ENCODE results near the gene SFXN4.
A peak's percentile ranks its signal among the peaks of the same experiment; 100 is the strongest.

SFXN4 gene, protein sequence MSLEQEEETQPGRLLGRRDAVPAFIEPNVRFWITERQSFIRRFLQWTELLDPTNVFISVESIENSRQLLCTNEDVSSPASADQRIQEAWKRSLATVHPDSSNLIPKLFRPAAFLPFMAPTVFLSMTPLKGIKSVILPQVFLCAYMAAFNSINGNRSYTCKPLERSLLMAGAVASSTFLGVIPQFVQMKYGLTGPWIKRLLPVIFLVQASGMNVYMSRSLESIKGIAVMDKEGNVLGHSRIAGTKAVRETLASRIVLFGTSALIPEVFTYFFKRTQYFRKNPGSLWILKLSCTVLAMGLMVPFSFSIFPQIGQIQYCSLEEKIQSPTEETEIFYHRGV

DNA sequence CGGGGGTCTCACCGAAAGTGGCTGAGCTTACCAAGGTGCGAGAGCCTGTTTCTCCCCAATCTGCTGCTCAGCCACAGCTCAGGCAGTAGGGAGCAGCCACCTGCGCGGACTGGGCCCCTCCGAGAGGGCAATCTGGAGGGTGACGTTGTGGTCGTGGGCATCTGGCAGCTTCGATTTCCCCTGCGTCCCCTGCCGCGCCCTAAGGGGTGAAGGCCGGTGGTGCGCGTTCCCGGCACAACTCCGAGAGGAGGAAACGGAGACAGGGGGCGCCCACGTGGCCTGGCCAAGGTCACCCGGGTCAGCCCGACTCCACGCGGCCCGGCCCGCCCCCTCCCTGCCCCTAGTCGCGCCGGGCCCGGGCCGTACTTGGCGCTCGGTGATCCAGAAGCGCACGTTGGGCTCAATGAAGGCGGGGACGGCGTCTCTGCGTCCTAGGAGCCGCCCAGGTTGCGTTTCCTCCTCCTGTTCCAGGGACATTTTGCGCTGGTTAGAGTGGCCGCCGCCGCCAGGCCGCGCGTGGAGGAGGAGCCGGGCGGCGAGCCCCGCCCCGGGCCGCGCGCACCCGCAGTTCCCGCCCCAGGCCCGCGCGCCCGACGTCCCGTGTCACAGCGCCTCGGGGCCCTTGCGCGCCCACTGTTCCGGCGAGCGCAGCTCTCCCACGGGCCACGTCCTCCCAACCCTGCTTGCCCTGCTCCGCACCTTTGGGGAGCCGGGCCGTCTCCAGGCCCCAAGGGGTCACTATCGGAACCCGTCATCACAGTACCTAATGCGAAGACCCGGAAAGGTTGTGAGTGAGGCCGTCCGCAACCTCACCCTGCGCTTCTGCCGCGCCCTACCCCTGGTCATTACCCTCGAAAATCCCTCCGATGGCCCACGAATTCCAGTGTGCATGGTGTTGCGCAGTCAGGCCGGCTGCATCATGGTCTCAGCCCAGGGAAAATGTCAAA, at the start of gene SFXN4:
Gene SFXN4, minus strand, starts transcription at position 544 of the 947 bp plus-strand sequence. Its CDS starts 67 bp downstream, at position 477.
- peak; percentile 55 for DNase-seq (ENCODE audit: low read depth)
- TF ChIP-seq, protein P1, sequence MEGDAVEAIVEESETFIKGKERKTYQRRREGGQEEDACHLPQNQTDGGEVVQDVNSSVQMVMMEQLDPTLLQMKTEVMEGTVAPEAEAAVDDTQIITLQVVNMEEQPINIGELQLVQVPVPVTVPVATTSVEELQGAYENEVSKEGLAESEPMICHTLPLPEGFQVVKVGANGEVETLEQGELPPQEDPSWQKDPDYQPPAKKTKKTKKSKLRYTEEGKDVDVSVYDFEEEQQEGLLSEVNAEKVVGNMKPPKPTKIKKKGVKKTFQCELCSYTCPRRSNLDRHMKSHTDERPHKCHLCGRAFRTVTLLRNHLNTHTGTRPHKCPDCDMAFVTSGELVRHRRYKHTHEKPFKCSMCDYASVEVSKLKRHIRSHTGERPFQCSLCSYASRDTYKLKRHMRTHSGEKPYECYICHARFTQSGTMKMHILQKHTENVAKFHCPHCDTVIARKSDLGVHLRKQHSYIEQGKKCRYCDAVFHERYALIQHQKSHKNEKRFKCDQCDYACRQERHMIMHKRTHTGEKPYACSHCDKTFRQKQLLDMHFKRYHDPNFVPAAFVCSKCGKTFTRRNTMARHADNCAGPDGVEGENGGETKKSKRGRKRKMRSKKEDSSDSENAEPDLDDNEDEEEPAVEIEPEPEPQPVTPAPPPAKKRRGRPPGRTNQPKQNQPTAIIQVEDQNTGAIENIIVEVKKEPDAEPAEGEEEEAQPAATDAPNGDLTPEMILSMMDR (conservative IDR thresholded peaks at IDR 0.05; ENCODE audit: low read length): no peak

DNA sequence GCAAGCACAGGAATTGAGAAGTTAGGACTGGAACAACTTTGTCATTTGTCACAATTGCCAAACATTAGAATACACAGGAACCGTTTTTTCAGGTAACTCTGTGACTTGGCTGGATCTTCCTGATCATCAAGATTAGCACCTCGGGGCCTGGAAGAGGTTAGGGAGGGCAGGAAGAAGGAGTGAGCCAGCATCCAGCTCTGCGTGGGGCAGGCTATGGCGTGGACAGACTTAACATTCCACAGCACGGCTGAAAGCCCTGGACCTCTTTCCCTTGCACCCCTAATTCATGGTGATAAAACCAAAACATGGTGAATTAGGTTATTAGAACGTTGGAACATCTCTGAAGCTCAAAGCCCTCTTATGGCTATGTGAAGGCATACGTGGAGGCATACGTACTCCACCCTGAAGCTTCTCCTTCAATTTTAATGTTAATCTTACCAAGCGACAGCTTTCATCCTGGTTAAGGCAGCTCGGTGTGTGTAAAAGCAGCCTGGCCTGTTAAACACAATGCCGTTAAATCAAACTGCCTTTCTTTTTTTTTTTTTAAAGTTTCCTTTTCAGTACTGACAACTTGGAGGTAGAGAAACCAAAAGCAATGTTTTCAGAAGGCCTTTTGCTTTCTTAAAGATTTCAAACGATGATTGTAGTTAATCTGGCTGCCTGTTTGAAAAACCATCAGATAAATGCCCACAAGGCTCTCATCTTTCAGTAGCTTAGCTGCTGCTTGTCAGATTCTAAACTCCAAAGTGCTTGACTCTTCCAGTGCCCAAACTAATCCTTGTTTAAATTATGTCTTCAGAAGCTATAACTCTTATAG, 46.3 kb upstream of the SFXN4 start:
- no peak overlapping the region for H3K4me3 ChIP-seq (ENCODE audit: low read length)
- DNase-seq (ENCODE audit: low read depth): no peak
- TF ChIP-seq, protein P1 (conservative IDR thresholded peaks at IDR 0.05; ENCODE audit: low read length): no peak

More for the DNA sequence above, at the start of gene SFXN4:
- H3K4me3 ChIP-seq (ENCODE audit: low read length): peak within 1 kb of the TSS; percentile 76

DNA sequence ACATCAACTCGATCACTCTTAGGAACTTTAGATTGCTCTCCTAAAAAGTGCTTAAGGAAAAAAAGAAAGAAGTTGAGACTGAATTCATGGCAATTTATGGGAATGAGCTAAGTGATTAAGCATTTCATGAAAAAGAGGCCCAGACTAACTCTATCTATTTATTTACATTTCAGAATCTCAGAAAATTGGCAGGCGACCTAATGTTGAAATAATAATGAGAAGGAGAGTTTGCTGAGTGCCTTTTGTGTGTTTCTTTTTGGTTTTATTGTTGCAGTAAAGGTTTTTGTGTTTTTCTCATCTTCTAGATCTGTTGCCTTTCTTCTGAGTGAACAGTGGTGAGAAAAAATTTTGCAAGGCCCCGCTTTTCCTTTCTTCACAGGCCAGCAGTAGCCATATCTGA, 45.7 kb upstream of the SFXN4 start:
- no peak overlapping the region for H3K4me3 ChIP-seq (ENCODE audit: low read length)
- TF ChIP-seq, protein P1 (conservative IDR thresholded peaks at IDR 0.05; ENCODE audit: low read length): no peak
- DNase-seq (ENCODE audit: low read depth): peak; percentile 83

DNA sequence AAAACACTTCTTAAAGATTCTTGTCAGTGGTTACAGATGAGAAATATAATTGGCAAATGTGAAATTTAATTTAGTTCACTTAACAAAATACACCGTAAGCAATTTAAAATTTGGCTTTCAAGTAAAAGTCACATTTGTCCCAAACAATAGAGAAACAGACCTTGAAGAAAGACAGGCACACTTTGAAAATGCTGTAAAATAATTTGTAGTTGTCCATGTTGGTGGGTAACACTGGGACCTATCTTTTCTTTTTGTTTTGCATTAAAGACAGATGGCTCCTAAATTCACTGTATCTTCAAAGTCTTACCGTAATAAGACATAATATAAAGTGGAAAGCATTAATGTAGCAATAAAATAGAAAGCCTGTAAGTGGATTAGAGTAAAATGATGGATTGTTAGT, 45.1 kb upstream of the SFXN4 start:
- H3K4me3 ChIP-seq (ENCODE audit: low read length): no peak overlapping the region
- TF ChIP-seq, protein P1 (conservative IDR thresholded peaks at IDR 0.05; ENCODE audit: low read length): no peak
- no peak for DNase-seq (ENCODE audit: low read depth)

DNA sequence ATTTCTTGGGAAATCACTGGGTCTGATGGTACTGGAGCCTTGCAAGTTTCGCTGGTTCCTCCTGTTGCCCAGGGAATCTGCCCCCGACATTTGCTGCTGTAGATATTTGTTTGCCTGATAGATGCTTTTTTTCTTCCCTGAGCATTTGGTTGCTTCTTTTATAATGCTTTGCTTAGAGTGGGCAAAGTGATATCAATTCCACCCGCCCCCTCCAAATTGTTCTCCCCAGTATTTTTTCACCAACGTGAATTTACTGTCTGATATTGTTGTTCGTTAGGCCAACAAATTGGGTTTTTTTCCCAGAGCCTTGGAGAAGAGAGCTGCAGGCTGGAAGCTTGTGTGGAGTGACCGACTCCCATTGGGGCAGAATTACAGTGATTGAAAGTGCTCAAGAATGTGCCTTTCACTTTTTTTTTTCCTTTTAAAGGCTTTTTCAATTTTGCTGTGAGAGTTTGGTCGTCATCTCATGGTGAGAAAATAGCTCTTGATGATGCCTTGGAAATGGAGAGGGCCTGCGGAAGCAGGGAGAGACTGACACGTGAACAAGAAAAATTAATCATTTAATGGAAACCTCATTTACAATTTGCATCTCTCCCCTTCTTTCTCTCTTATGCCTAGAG, 44.3 kb upstream of the SFXN4 start:
- peak overlapping the region; percentile 91 for H3K4me3 ChIP-seq (ENCODE audit: low read length)

More for the DNA sequence above, 44.3 kb upstream of the SFXN4 start:
- TF ChIP-seq, protein P1 (conservative IDR thresholded peaks at IDR 0.05; ENCODE audit: low read length): no peak
- peak; percentile 42 for DNase-seq (ENCODE audit: low read depth)

Measured in AG10803 (cell line).